SK-N-MC (cell line): ENCODE measurements around the gene TMEM44.

ENCODE experiments used
- EZH2 ChIP-seq: fragments of 200-600 bp; sonication (generic); IDR thresholded peaks from one replicate; pipeline ENCODE4 v1.6.1; 2017; ENCODE audit warnings: antibody characterized with exemption
- POLR2AphosphoS5 ChIP-seq: IDR thresholded peaks from 2 replicates; pipeline ENCODE4 v1.6.1; 2012; ENCODE audit warnings: mild to moderate bottlenecking, low read depth, low read length, borderline replicate concordance

- TF ChIP-seq EZH2 = no peak
- no peak for TF ChIP-seq POLR2AphosphoS5
Measured at GRCh38 chr3:194554473-194555123, 78.6 kb downstream of the TMEM44 start.
